ENCODE data around the gene C5orf24. TPM values are rescaled to one million over a fixed set of nuclear protein-coding genes. Genes with fewer than 3 reads are reported as not detected.

The C5orf24 gene
- 27.2 and 30.9 TPM in 2 replicates for total RNA-seq

DNA sequence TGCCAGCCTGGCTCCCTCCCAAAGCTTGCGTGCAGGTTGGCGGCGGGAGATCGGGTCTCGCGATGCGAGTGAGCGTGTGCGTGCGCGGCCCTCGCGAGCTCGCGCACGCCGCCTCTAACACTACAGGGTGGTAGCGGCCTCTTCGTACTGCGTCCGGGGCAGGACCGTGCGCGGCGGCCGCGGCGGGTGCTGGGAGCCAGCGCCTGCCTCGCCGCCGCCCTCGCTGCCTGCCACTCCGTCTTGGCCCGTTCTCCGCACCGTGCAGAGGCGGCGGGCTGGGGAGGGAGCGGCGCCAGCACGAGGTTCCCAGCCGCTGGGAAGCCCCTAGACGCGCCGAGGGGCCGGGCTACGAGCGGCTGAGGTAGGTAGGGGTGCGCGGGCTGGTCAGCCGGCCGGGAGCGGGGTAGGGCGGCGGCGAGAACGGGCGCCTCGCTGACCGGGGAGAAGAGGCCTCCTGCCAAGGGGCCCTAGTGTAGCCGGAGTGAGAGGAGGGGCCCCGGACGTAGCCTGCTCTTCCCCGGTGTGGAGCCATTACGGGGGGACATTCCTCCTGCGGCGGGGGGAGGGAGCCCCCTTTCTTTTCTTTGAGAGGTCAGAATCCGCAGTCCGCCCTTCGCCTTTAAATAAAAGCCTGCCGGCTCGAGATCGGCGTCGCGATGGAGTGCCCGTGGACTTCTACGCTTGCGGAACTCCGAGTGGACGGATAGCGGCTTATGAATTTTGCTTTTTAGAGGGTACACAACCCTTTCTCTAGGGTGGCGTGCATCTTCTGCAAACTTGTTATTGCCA lies at the start of gene C5orf24:
C5orf24 (plus strand) TSS at position 117 of the 789 bp plus-strand sequence. CDS start 8,933 bp downstream, outside the sequence.

DNA sequence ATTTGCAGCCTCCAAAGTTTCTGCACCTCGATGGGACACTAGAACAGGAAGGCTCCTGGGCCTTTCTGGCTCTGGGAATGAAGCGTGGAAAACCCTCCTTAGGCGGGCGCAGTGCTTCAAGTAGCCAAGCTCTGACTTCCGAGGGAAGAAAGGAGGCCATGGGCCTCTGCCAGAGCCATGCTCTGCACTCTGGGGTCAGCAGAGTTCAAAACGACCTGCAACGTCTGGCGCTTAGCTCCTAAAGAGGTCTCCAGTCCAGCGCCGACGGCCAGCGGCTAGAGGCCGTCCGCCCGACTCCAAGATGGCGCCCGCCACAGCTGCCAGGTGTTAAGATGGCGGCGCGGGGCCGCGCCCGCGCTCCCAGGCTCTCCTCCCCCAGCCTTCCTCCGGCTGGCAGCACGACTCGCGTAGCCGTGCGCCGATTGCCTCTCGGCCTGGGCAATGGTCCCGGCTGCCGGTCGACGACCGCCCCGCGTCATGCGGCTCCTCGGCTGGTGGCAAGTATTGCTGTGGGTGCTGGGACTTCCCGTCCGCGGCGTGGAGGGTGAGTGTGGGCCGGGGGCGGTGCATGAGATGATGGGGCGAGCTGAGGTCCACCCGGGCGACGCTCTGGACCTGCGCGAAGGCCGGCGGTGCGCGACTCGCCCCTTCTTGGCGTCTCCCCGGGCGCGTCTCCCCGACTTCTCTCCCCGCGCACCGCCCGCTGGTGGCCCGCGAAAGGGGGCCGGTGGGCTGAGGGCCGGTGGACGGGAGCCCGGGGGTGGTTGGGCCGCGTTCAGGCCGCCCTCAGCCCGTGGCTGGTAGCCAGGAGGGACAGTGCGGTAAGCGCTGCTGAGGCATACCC lies 28.4 kb downstream of the C5orf24 start, which contains the start of gene TXNDC15:
TXNDC15 (plus strand) TSS at position 385 of the 844 bp plus-strand sequence; CDS start at position 442, 57 bp downstream.

DNA sequence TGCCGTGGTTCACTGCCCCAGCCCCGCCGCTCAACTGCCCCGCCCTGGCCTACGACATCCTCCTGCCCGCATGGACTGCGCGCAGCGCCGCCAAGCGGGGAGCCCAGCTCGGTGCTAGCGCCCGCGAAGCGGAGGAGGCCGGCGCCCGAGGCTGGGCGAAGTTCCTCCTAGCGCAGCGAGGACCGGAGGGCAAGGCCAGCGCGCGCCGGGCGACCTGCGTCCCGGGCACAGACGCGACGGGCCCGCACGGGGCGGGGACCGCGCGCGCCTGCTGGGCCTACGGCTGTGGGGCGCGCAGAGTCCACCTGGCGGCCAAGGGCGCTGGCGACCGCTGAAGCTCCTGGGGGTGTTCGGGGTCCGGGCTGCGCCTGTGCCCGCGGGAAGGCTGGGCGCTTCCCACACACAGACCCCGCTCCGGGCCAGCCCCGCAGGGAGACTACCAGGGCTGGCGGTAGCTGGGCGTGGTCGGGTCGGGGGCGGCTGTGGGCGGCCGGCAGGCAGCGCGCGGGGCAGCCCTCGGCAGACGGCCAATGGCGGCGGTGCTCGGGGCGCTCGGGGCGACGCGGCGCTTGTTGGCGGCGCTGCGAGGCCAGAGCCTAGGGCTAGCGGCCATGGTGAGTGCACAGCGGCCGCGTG lies 59.0 kb downstream of the C5orf24 start, which contains the start of gene PCBD2:
PCBD2 (plus strand) TSS at position 522 of the 636 bp plus-strand sequence; CDS start at position 531, 9 bp downstream.

Other genes with a start within 250 kb of the C5orf24 start
- gene SAR1B, start 213.1 kb upstream of the C5orf24 start, total RNA-seq: 38.4 and 77.8 TPM in 2 replicates
- gene SEC24A, start 197.2 kb upstream of the C5orf24 start, total RNA-seq: 11.1 and 16.4 TPM in 2 replicates
- 26.0 and 30.5 TPM in 2 replicates for gene CAMLG, start 107.4 kb upstream of the C5orf24 start, total RNA-seq
- 8.7 and 11.1 TPM in 2 replicates for gene DDX46, start 87.2 kb upstream of the C5orf24 start, total RNA-seq
- gene TXNDC15, start 28.4 kb downstream of the C5orf24 start, total RNA-seq: 29.2 and 54.5 TPM in 2 replicates
- gene PCBD2, start 59.2 kb downstream of the C5orf24 start, total RNA-seq: 2.4 and 6.4 TPM in 2 replicates
- gene CATSPER3, start 121.9 kb downstream of the C5orf24 start, total RNA-seq: under 0.01 TPM in 1 of 2 replicates, not detected in the other
- gene PITX1, start 188.3 kb downstream of the C5orf24 start, total RNA-seq: 43.9 and 87.6 TPM in 2 replicates

All from tracheal epithelial cell (primary cell).